ENCODE results near the gene CLVS2. TPM values are rescaled to one million over a fixed set of nuclear protein-coding genes. Genes with fewer than 3 reads are reported as not detected.

CLVS2 gene
- total RNA-seq, 2 donors from 2014 or later = not detected

GRCh38 chr6:123055256-123055655, 59.2 kb downstream of the CLVS2 start:
- no peak for ATAC-seq (replicated peaks)
- H3K9me3 Mint-ChIP-seq = peaks cover 13% of the 10 kb centered on the region
- H3K4me1 Mint-ChIP-seq = peaks cover 3% of the 10 kb centered on the region
- H3K27me3 Mint-ChIP-seq = no peaks in the 10 kb centered on the region
- no peak overlapping the region for H3K4me3 Mint-ChIP-seq
- no peaks in the 10 kb centered on the region for H3K36me3 Mint-ChIP-seq (ENCODE audit: low read depth)
- H3K27ac Mint-ChIP-seq = no peak overlapping the region

GRCh38 chr6:123062670-123063069, 66.6 kb downstream of the CLVS2 start:
- no peak for ATAC-seq (replicated peaks)
- H3K27ac Mint-ChIP-seq = no peak overlapping the region
- H3K36me3 Mint-ChIP-seq (ENCODE audit: low read depth) = no peaks in the 10 kb centered on the region
- H3K4me3 Mint-ChIP-seq = no peak overlapping the region
- no peaks in the 10 kb centered on the region for H3K27me3 Mint-ChIP-seq
- H3K4me1 Mint-ChIP-seq = peaks cover 3% of the 10 kb centered on the region
- peaks cover 9% of the 10 kb centered on the region for H3K9me3 Mint-ChIP-seq

GRCh38 chr6:123064038-123064437, 68.0 kb downstream of the CLVS2 start:
- peaks cover 2% of the 10 kb centered on the region for H3K4me1 Mint-ChIP-seq
- H3K36me3 Mint-ChIP-seq (ENCODE audit: low read depth) = no peaks in the 10 kb centered on the region
- H3K9me3 Mint-ChIP-seq = peaks cover 7% of the 10 kb centered on the region
- H3K27me3 Mint-ChIP-seq = no peaks in the 10 kb centered on the region
- no peak for ATAC-seq (replicated peaks)
- H3K27ac Mint-ChIP-seq = no peak overlapping the region
- no peak overlapping the region for H3K4me3 Mint-ChIP-seq

GRCh38 chr6:123074616-123075015, 78.6 kb downstream of the CLVS2 start:
- Mint-ChIP-seq H3K36me3 (ENCODE audit: low read depth) (no peaks in the 10 kb centered on the region), H3K4me1 (no peaks in the 10 kb centered on the region), H3K4me3 (no peak overlapping the region), H3K9me3 (no peaks in the 10 kb centered on the region), H3K27me3 (no peaks in the 10 kb centered on the region), H3K27ac (no peak overlapping the region)
- no peak for ATAC-seq (replicated peaks)

GRCh38 chr6:123085403-123085802, 89.4 kb downstream of the CLVS2 start:
- no peak overlapping the region for H3K4me3 Mint-ChIP-seq
- peaks cover 4% of the 10 kb centered on the region for H3K9me3 Mint-ChIP-seq
- H3K4me1 Mint-ChIP-seq = no peaks in the 10 kb centered on the region
- H3K36me3 Mint-ChIP-seq (ENCODE audit: low read depth) = no peaks in the 10 kb centered on the region
- H3K27ac Mint-ChIP-seq = no peak overlapping the region
- ATAC-seq (replicated peaks) = no peak
- no peaks in the 10 kb centered on the region for H3K27me3 Mint-ChIP-seq

- H3K36me3 Mint-ChIP-seq (ENCODE audit: low read depth) = no peaks in the 10 kb centered on the region
- no peak overlapping the region for H3K4me3 Mint-ChIP-seq
- ATAC-seq (replicated peaks) = no peak
- no peak overlapping the region for H3K27ac Mint-ChIP-seq
- H3K27me3 Mint-ChIP-seq = no peaks in the 10 kb centered on the region
- peaks cover 4% of the 10 kb centered on the region for H3K9me3 Mint-ChIP-seq
- H3K4me1 Mint-ChIP-seq = no peaks in the 10 kb centered on the region
These were observed 93.2 kb downstream of the CLVS2 start for GRCh38 chr6:123089226-123089625.

GRCh38 chr6:123091091-123091895, 95.3 kb downstream of the CLVS2 start:
- H3K27me3 Mint-ChIP-seq = no peaks in the 10 kb centered on the region
- peak; percentile 43 for ATAC-seq (replicated peaks)
- H3K9me3 Mint-ChIP-seq = peaks cover 8% of the 10 kb centered on the region
- no peak overlapping the region for H3K27ac Mint-ChIP-seq
- H3K4me1 Mint-ChIP-seq = no peaks in the 10 kb centered on the region
- no peaks in the 10 kb centered on the region for H3K36me3 Mint-ChIP-seq (ENCODE audit: low read depth)
- H3K4me3 Mint-ChIP-seq = no peak overlapping the region

GRCh38 chr6:123091896-123092271, 95.8 kb downstream of the CLVS2 start:
- no peak for ATAC-seq (replicated peaks)
- Mint-ChIP-seq H3K27me3 (no peaks in the 10 kb centered on the region), H3K4me3 (no peak overlapping the region), H3K9me3 (peaks cover 8% of the 10 kb centered on the region), H3K27ac (no peak overlapping the region), H3K4me1 (no peaks in the 10 kb centered on the region), H3K36me3 (ENCODE audit: low read depth) (no peaks in the 10 kb centered on the region)

GRCh38 chr6:123094795-123095194, 98.8 kb downstream of the CLVS2 start:
- H3K27me3 Mint-ChIP-seq = no peaks in the 10 kb centered on the region
- no peaks in the 10 kb centered on the region for H3K4me1 Mint-ChIP-seq
- no peak overlapping the region for H3K27ac Mint-ChIP-seq
- peaks cover 8% of the 10 kb centered on the region for H3K9me3 Mint-ChIP-seq
- no peak overlapping the region for H3K4me3 Mint-ChIP-seq
- no peak for ATAC-seq (replicated peaks)
- H3K36me3 Mint-ChIP-seq (ENCODE audit: low read depth) = no peaks in the 10 kb centered on the region

GRCh38 chr6:123105561-123105960, 109.5 kb downstream of the CLVS2 start:
- H3K4me1 Mint-ChIP-seq = no peaks in the 10 kb centered on the region
- peaks cover 16% of the 10 kb centered on the region for H3K9me3 Mint-ChIP-seq
- no peaks in the 10 kb centered on the region for H3K36me3 Mint-ChIP-seq (ENCODE audit: low read depth)
- no peak for ATAC-seq (replicated peaks)
- H3K27me3 Mint-ChIP-seq = no peaks in the 10 kb centered on the region
- no peak overlapping the region for H3K27ac Mint-ChIP-seq
- H3K4me3 Mint-ChIP-seq = no peak overlapping the region

- no peaks in the 10 kb centered on the region for H3K36me3 Mint-ChIP-seq (ENCODE audit: low read depth)
- no peak overlapping the region for H3K27ac Mint-ChIP-seq
- no peaks in the 10 kb centered on the region for H3K27me3 Mint-ChIP-seq
- no peaks in the 10 kb centered on the region for H3K4me1 Mint-ChIP-seq
- no peak overlapping the region for H3K4me3 Mint-ChIP-seq
- ATAC-seq (replicated peaks) = no peak
- no peaks in the 10 kb centered on the region for H3K9me3 Mint-ChIP-seq
These were observed 120.3 kb downstream of the CLVS2 start for GRCh38 chr6:123116370-123116769.

GRCh38 chr6:123117145-123117908, 121.3 kb downstream of the CLVS2 start:
- Mint-ChIP-seq H3K27ac (no peak overlapping the region), H3K9me3 (no peaks in the 10 kb centered on the region), H3K36me3 (ENCODE audit: low read depth) (no peaks in the 10 kb centered on the region), H3K4me1 (no peaks in the 10 kb centered on the region), H3K4me3 (no peak overlapping the region), H3K27me3 (no peaks in the 10 kb centered on the region)
- no peak for ATAC-seq (replicated peaks)

- ATAC-seq (replicated peaks) = no peak
- Mint-ChIP-seq H3K4me1 (no peaks in the 10 kb centered on the region), H3K36me3 (ENCODE audit: low read depth) (no peaks in the 10 kb centered on the region), H3K27me3 (no peaks in the 10 kb centered on the region), H3K9me3 (peaks cover 8% of the 10 kb centered on the region), H3K4me3 (no peak overlapping the region), H3K27ac (no peak overlapping the region)
These were observed 122.8 kb downstream of the CLVS2 start for GRCh38 chr6:123118811-123119210.
